Stomach (tissue), 8 donors: ENCODE data around the gene NT5C. TPM values are rescaled to one million over a fixed set of nuclear protein-coding genes. Genes with fewer than 3 reads are reported as not detected.

ENCODE experiments used
- polyA plus RNA-seq, 3 donors: library from polyadenylated mRNA; stranded (reverse); fragments of 200-250 nt; gene quantifications; one replicate each; pipeline ENCODE4 v1.2.3, GENCODE V29; 2013
- small RNA-seq, 4 donors: library from RNA; depleted of rRNA; stranded (forward); fragments of <200 nt; gene quantifications; one replicate each; pipeline ENCODE3, GENCODE V24; 2016
- total RNA-seq, 5 donors: library from RNA; depleted of rRNA; stranded (reverse); fragments of >200 nt; gene quantifications; one replicate each; pipeline versions ENCODE4 v1.1.0 to v1.2.3, GENCODE V29; 2014 to 2016
- donor health status: healthy with polysubstance abuse.
- donor health status: Bipolar disorder and iron deficiency.
- donor health status: healthy.

The NT5C gene
- total and polyA plus RNA-seq, 8 donors: 24.1 to 472 (median 119) TPM

Small RNA genes lying within 50 kb of the gene (small RNA-seq; reads per million reads assigned to genes)
- gene RF00019: 0 reads per million in 4 donors

Other genes with a start within 250 kb of the NT5C start
- gene FADS6, start 238.1 kb downstream of the NT5C start, total RNA-seq: 1 to 10 TPM in 1 of 5 donors, not detected in 4; 1.8 TPM
- under 1 TPM in 1 of 3 donors, not detected in 2; 0.50 TPM for gene FADS6, start 238.1 kb downstream of the NT5C start, polyA plus RNA-seq
- under 1 TPM in 1 of 5 donors, not detected in 4; 0.18 TPM for gene USH1G, start 208.5 kb downstream of the NT5C start, total RNA-seq
- gene USH1G, start 208.5 kb downstream of the NT5C start, polyA plus RNA-seq: 1 to 10 TPM in 1 of 3 donors, not detected in 2; 1.0 TPM
- 1 to 10 TPM in 1 of 5 donors, not detected in 4; 3.2 TPM for gene OTOP2, start 207.5 kb downstream of the NT5C start, total RNA-seq
- gene OTOP2, start 207.5 kb downstream of the NT5C start, polyA plus RNA-seq: under 1 TPM in 1 of 3 donors, not detected in 2; 0.15 TPM
- gene OTOP3, start 195.8 kb downstream of the NT5C start, total RNA-seq: under 1 TPM in 1 of 5 donors, not detected in 4; 0.18 TPM
- gene OTOP3, start 195.8 kb downstream of the NT5C start, polyA plus RNA-seq: 1 to 10 TPM in 1 of 3 donors, not detected in 2; 2.6 TPM
- gene HID1, start 159.0 kb downstream of the NT5C start, total RNA-seq: 100 to 1,000 TPM in 2 of 5 donors, 10 to 100 TPM in 3; 36.5 to 304 (median 94.5) TPM
- gene HID1, start 159.0 kb downstream of the NT5C start, polyA plus RNA-seq: 10 to 100 TPM; 52.7 to 85.2 (median 69.5) TPM
- 10 to 100 TPM in 4 of 5 donors, 1 to 10 TPM in 1; 4.8 to 78.8 (median 11.7) TPM for gene CDR2L, start 144.1 kb downstream of the NT5C start, total RNA-seq
- gene CDR2L, start 144.1 kb downstream of the NT5C start, polyA plus RNA-seq: 10 to 100 TPM in 1 of 3 donors, 1 to 10 TPM in 2; 4.4 to 18.9 (median 6.1) TPM
- gene MRPL58, start 119.1 kb downstream of the NT5C start, total RNA-seq: 10 to 100 TPM in 4 of 5 donors, 1 to 10 TPM in 1; 6.7 to 69.0 (median 29.2) TPM
- gene MRPL58, start 119.1 kb downstream of the NT5C start, polyA plus RNA-seq: 10 to 100 TPM; 42.1 to 57.1 (median 48.7) TPM
- gene ATP5PD, start 84.8 kb downstream of the NT5C start, total RNA-seq: 100 to 1,000 TPM in 4 of 5 donors, 10 to 100 TPM in 1; 77.0 to 307 (median 205) TPM
- 100 to 1,000 TPM; 474 to 681 (median 546) TPM for gene ATP5PD, start 84.8 kb downstream of the NT5C start, polyA plus RNA-seq
- gene KCTD2, start 84.5 kb downstream of the NT5C start, total RNA-seq: 10 to 100 TPM in 4 of 5 donors, 1 to 10 TPM in 1; 9.9 to 25.8 (median 12.5) TPM
- gene KCTD2, start 84.5 kb downstream of the NT5C start, polyA plus RNA-seq: 10 to 100 TPM; 10.6 to 13.1 (median 11.2) TPM
- 100 to 1,000 TPM in 1 of 5 donors, 10 to 100 TPM in 4; 30.3 to 132 (median 57.1) TPM for gene SLC16A5, start 43.8 kb downstream of the NT5C start, total RNA-seq
- gene SLC16A5, start 43.8 kb downstream of the NT5C start, polyA plus RNA-seq: 1 to 10 TPM; 6.8 to 9.0 (median 7.9) TPM
- gene ARMC7, start 21.8 kb downstream of the NT5C start, total RNA-seq: 10 to 100 TPM in 4 of 5 donors, 1 to 10 TPM in 1; 2.2 to 26.8 (median 13.9) TPM
- 10 to 100 TPM in 2 of 3 donors, 1 to 10 TPM in 1; 9.6 to 10.8 (median 10.7) TPM for gene ARMC7, start 21.8 kb downstream of the NT5C start, polyA plus RNA-seq
- 100 to 1,000 TPM in 1 of 5 donors, 10 to 100 TPM in 3, 1 to 10 TPM in 1; 8.0 to 217 (median 61.9) TPM for gene JPT1, start 22.8 kb upstream of the NT5C start, total RNA-seq
- 100 to 1,000 TPM; 133 to 405 (median 227) TPM for gene JPT1, start 22.8 kb upstream of the NT5C start, polyA plus RNA-seq
- gene SUMO2, start 51.2 kb upstream of the NT5C start, total RNA-seq: 10 to 100 TPM; 10.7 to 88.1 (median 53.6) TPM
- 100 to 1,000 TPM in 2 of 3 donors, 10 to 100 TPM in 1; 66.0 to 141 (median 130) TPM for gene SUMO2, start 51.2 kb upstream of the NT5C start, polyA plus RNA-seq
- 100 to 1,000 TPM in 1 of 5 donors, 10 to 100 TPM in 4; 20.3 to 220 (median 29.2) TPM for gene NUP85, start 73.9 kb upstream of the NT5C start, total RNA-seq
- gene NUP85, start 73.9 kb upstream of the NT5C start, polyA plus RNA-seq: 10 to 100 TPM; 21.5 to 52.1 (median 37.3) TPM
- 10 to 100 TPM in 4 of 5 donors, 1 to 10 TPM in 1; 9.5 to 94.5 (median 58.5) TPM for gene GGA3, start 129.9 kb upstream of the NT5C start, total RNA-seq
- gene GGA3, start 129.9 kb upstream of the NT5C start, polyA plus RNA-seq: 10 to 100 TPM; 10.2 to 18.3 (median 11.8) TPM
- gene MRPS7, start 130.1 kb upstream of the NT5C start, total RNA-seq: 100 to 1,000 TPM in 1 of 5 donors, 10 to 100 TPM in 3, 1 to 10 TPM in 1; 6.7 to 136 (median 37.9) TPM
- 10 to 100 TPM; 53.3 to 69.4 (median 69.0) TPM for gene MRPS7, start 130.1 kb upstream of the NT5C start, polyA plus RNA-seq
- 10 to 100 TPM in 2 of 5 donors, 1 to 10 TPM in 3; 3.5 to 12.5 (median 7.7) TPM for gene MIF4GD, start 139.5 kb upstream of the NT5C start, total RNA-seq
- 10 to 100 TPM; 12.2 to 14.7 (median 12.9) TPM for gene MIF4GD, start 139.5 kb upstream of the NT5C start, polyA plus RNA-seq
- gene SLC25A19, start 157.7 kb upstream of the NT5C start, total RNA-seq: 10 to 100 TPM in 2 of 5 donors, 1 to 10 TPM in 3; 2.3 to 40.6 (median 6.4) TPM
- 10 to 100 TPM in 2 of 3 donors, 1 to 10 TPM in 1; 8.1 to 16.5 (median 11.7) TPM for gene SLC25A19, start 157.7 kb upstream of the NT5C start, polyA plus RNA-seq